DOHH2 (cell line): Measurements from ENCODE around the gene RALGPS2.

Source experiments
- H3F3A ChIP-seq: fragments of 200-600 bp; sonication (generic), shearing (Covaris generic); 2 replicates; pipeline ENCODE4 v1.6.0; 2016; ENCODE audit warnings: antibody characterized with exemption, mild to moderate bottlenecking; ENCODE audit not compliant: control insufficient read depth, insufficient read depth
- H3K27ac ChIP-seq: fragments of 200-600 bp; sonication (generic); 2 replicates; pipeline ENCODE4 v1.5.1; 2014; ENCODE audit warnings: low read depth, mild to moderate bottlenecking, low read length, moderate library complexity
- H3K27me3 ChIP-seq: fragments of 200-600 bp; sonication (generic); 2 replicates; pipeline ENCODE4 v1.6.1; 2014; ENCODE audit warnings: mild to moderate bottlenecking, low read length, mixed read lengths; ENCODE audit not compliant: control insufficient read depth
- H3K36me3 ChIP-seq: fragments of 200-600 bp; sonication (generic); 2 replicates; pipeline ENCODE4 v1.6.1; 2014; ENCODE audit warnings: mild to moderate bottlenecking, low read length, moderate library complexity, mixed read lengths; ENCODE audit not compliant: control insufficient read depth
- H3K4me1 ChIP-seq: fragments of 200-600 bp; sonication (generic); 2 replicates; pipeline ENCODE4 v1.6.1; 2014; ENCODE audit warnings: mild to moderate bottlenecking, low read length, mixed read lengths; ENCODE audit not compliant: control insufficient read depth
- H3K4me2 ChIP-seq: fragments of 200-600 bp; sonication (generic); 2 replicates; pipeline ENCODE4 v1.6.0; 2014; ENCODE audit warnings: mild to moderate bottlenecking, low read length, moderate library complexity
- H3K4me3 ChIP-seq: fragments of 200-600 bp; sonication (generic); 2 replicates; pipeline ENCODE4 v1.5.1; 2014; ENCODE audit warnings: mild to moderate bottlenecking, low read length, mixed read lengths
- H3K79me2 ChIP-seq: fragments of 200-600 bp; sonication (generic); 2 replicates; pipeline ENCODE4 v1.6.1; 2014; ENCODE audit warnings: mild to moderate bottlenecking, low read length, mixed read lengths; ENCODE audit not compliant: control insufficient read depth
- H3K9me2 ChIP-seq: fragments of 200-600 bp; sonication (generic); replicated peaks from 2 replicates; pipeline ENCODE4 v1.6.1; 2014; ENCODE audit warnings: mild to moderate bottlenecking, low read length, mixed read lengths; ENCODE audit not compliant: control insufficient read depth
- H3K9me3 ChIP-seq: fragments of 200-600 bp; sonication (generic); 2 replicates; pipeline ENCODE4 v1.6.1; 2014; ENCODE audit warnings: antibody characterized with exemption, low read length, mixed read lengths; ENCODE audit not compliant: control insufficient read depth, insufficient read depth
- H4K20me1 ChIP-seq: fragments of 200-600 bp; sonication (generic); 2 replicates; pipeline ENCODE4 v1.6.0; 2014; ENCODE audit warnings: low read depth, mild to moderate bottlenecking, antibody characterized with exemption, low read length, moderate library complexity; ENCODE audit not compliant: control insufficient read depth, insufficient read depth
- CTCF ChIP-seq: fragments of 200-600 bp; sonication (generic); IDR thresholded peaks from one replicate; pipeline ENCODE4 v1.5.1; 2014; ENCODE audit warnings: antibody characterized with exemption, mild to moderate bottlenecking, low read depth, low read length; ENCODE audit not compliant: poor library complexity, severe bottlenecking
- EZH2phosphoT487 ChIP-seq: fragments of 200-600 bp; sonication (generic); IDR thresholded peaks from 2 replicates; pipeline ENCODE4 v1.6.1; 2017; ENCODE audit warnings: borderline replicate concordance, mild to moderate bottlenecking, antibody characterized with exemption, low read length, moderate library complexity, mixed read lengths

RALGPS2 gene

GRCh38 chr1:178724728-178725465 lies at the start of gene RALGPS2:
RALGPS2 (plus strand) TSS chr1:178725244; CDS start chr1:178776765, 51,521 bp downstream.
- Histone ChIP-seq H3K27me3 (no peaks in the 10 kb centered on the region), H3K27ac (peak within 1 kb of the TSS; percentile 91), H3K4me1 (peaks cover 45% of the 10 kb centered on the region), H3K9me3 (no peaks in the 10 kb centered on the region), H4K20me1 (no peaks in the 10 kb centered on the region), H3K9me2 (no peaks in the 10 kb centered on the region), H3F3A (peaks cover 9% of the 10 kb centered on the region; the same call in 1 of the 2 replicates), H3K4me2 (peak within 1 kb of the TSS; percentile 86), H3K4me3 (peak within 1 kb of the TSS; percentile 89), H3K79me2 (peaks cover 51% of the 10 kb centered on the region), H3K36me3 (peaks cover 41% of the 10 kb centered on the region)
- TF ChIP-seq CTCF (no peak), EZH2phosphoT487 (no peak)

- Histone ChIP-seq H3K9me2 (no peaks in the 10 kb centered on the region), H3K36me3 (no peaks in the 10 kb centered on the region), H3K9me3 (no peaks in the 10 kb centered on the region), H3K27ac (no peak overlapping the region), H3K4me2 (no peak overlapping the region), H3K4me1 (peaks cover 25% of the 10 kb centered on the region), H3F3A (0 out of 2 replicates have a peak, but pooled peaks cover 3% of the 10 kb centered on the region), H3K79me2 (no peaks in the 10 kb centered on the region), H4K20me1 (no peaks in the 10 kb centered on the region), H3K4me3 (no peak overlapping the region), H3K27me3 (no peaks in the 10 kb centered on the region)
- TF ChIP-seq EZH2phosphoT487, result no peak
- TF ChIP-seq CTCF, result no peak
Observed at GRCh38 chr1:178679237-178679636, 45.8 kb upstream of the RALGPS2 start.

- Histone ChIP-seq H3K9me2 (no peaks in the 10 kb centered on the region), H3K4me3 (no peak overlapping the region), H3K4me1 (peaks cover 28% of the 10 kb centered on the region), H3K4me2 (no peak overlapping the region), H3K27me3 (no peaks in the 10 kb centered on the region), H3K9me3 (no peaks in the 10 kb centered on the region), H3K36me3 (no peaks in the 10 kb centered on the region), H3K27ac (no peak overlapping the region), H4K20me1 (no peaks in the 10 kb centered on the region), H3K79me2 (no peaks in the 10 kb centered on the region), H3F3A (0 out of 2 replicates have a peak, but pooled peaks cover 3% of the 10 kb centered on the region)
- TF ChIP-seq CTCF (no peak), EZH2phosphoT487 (no peak)
Observed at GRCh38 chr1:178682429-178682828, 42.6 kb upstream of the RALGPS2 start.
